ENCODE data around the gene HELQ.

DNA sequence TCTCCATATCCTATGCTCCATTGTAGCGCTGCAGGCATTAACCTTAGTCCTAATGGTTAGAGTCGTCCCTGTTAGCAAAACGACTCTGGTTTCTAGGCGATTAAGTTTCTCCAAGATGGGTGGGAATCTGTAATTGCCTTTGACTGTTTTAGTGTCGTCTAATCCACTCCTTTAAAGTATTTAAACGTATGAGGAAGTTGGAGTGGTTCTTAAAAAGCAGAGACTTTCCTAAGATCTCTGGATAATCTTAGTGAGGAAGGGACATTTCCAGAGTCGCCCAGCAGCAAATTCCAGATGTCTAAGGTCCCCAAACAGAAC, 520 bp upstream of the HELQ start:
- TF ChIP-seq, protein P1, sequence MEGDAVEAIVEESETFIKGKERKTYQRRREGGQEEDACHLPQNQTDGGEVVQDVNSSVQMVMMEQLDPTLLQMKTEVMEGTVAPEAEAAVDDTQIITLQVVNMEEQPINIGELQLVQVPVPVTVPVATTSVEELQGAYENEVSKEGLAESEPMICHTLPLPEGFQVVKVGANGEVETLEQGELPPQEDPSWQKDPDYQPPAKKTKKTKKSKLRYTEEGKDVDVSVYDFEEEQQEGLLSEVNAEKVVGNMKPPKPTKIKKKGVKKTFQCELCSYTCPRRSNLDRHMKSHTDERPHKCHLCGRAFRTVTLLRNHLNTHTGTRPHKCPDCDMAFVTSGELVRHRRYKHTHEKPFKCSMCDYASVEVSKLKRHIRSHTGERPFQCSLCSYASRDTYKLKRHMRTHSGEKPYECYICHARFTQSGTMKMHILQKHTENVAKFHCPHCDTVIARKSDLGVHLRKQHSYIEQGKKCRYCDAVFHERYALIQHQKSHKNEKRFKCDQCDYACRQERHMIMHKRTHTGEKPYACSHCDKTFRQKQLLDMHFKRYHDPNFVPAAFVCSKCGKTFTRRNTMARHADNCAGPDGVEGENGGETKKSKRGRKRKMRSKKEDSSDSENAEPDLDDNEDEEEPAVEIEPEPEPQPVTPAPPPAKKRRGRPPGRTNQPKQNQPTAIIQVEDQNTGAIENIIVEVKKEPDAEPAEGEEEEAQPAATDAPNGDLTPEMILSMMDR (IDR thresholded peaks at IDR 0.05) = no peak
- TF ChIP-seq EZH2 (IDR thresholded peaks at IDR 0.05; ENCODE audit: borderline replicate concordance, insufficient read depth, low read depth, low read length, poor library complexity, severe bottlenecking) = no peak
